D341Med (cell line): ENCODE data around the gene SCO2.
"Not testable (repeated sequence)": the region's sequence is repeated elsewhere in the genome, so short reads cannot be mapped to it uniquely, and the experiment has no call there.

Experiments used
- DNase-seq: peaks from one replicate; pipeline ENCODE4 v3.0.0; 2012; ENCODE audit warnings: low spot score

The SCO2 gene

DNA sequence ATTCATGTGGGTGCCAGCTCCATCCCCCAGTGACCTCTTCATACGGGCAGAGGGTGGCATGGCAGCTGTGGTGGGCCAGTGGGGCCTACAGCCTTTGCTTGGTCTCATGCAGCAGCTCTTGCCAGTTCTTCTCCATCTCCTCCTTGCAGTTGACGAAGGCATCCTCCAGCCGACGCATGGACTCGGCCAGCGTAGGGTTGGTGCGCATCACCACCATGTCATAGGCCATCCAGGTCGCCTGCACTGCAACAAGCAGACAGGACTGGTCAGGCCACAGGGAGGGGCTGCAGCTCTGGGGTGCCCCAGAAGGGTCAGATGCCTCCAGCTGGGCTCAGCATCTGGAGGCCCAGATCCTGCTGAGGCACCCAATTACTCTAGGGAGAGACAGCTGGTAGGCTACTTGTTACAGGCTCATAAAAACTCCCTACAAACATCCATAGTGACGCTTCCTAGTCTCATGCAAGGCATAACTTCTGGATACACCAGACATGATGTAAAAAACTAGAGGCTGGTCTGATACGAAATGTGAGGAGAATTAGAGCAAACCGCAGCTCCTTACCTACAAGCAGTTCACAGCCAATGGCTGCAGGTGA, 25.9 kb upstream of the SCO2 start:
- DNase-seq: no peak

DNA sequence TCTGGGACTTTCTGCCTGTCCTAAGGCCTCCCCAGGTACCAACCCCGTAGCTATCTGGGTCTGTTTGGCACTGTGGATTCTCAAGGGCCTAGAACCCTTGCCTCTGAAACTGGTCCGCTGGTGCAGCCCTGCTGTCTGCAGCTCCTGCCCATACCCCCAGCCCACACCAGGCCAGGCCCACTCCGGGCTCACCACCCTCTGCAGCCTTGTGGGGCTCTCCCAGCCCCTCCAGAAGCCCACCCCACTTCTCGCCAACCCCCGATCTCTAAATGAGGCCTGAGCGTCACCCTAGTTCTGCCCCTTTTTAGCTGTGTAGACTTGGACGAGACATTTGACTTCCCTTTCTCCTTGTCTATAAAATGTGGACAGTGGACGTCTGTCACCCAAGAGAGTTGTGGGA, 25.0 kb upstream of the SCO2 start:
- DNase-seq: no peak

GRCh38 chr22:50548921-50549790, 23.8 kb upstream of the SCO2 start:
- peak; percentile 29 for DNase-seq

GRCh38 chr22:50548040-50548920, 22.9 kb upstream of the SCO2 start:
- DNase-seq: peak; percentile 46

DNA sequence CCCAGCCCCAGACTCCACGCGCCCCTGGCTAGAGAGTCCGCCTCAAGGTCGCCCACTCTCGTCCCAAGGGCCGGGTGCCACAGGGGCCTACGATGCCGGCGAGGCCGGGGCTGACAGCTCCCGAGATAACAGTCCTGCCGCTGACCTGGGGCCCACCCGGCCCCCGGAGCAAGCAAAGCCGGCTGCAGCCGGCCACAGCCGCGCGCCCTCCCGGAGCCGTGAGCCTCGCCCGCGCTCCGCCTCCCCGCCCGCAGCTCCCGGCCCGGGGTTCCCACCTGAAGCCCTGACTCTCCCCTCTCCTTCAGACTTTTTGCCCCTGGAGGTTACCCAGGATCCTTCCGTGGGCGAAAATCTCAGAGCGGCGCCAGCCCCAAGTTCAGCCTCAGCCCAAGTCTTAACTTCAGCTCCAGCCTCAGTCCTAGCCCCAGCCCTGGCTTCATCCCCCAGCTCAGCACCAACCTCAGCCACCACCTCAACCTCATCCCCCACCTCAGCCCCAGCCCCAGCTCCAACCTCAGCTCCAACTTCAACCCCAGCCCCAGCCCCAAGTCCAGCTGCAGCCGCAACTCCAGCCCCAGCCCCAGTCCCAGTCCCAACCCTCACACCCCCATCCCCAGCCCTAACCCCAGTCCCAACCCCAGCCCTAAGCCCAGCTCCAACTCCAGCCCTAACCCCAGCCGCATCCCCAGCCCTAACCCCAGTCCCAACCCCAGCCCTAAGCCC, 22.0 kb upstream of the SCO2 start:
- DNase-seq: peak; percentile 29

DNA sequence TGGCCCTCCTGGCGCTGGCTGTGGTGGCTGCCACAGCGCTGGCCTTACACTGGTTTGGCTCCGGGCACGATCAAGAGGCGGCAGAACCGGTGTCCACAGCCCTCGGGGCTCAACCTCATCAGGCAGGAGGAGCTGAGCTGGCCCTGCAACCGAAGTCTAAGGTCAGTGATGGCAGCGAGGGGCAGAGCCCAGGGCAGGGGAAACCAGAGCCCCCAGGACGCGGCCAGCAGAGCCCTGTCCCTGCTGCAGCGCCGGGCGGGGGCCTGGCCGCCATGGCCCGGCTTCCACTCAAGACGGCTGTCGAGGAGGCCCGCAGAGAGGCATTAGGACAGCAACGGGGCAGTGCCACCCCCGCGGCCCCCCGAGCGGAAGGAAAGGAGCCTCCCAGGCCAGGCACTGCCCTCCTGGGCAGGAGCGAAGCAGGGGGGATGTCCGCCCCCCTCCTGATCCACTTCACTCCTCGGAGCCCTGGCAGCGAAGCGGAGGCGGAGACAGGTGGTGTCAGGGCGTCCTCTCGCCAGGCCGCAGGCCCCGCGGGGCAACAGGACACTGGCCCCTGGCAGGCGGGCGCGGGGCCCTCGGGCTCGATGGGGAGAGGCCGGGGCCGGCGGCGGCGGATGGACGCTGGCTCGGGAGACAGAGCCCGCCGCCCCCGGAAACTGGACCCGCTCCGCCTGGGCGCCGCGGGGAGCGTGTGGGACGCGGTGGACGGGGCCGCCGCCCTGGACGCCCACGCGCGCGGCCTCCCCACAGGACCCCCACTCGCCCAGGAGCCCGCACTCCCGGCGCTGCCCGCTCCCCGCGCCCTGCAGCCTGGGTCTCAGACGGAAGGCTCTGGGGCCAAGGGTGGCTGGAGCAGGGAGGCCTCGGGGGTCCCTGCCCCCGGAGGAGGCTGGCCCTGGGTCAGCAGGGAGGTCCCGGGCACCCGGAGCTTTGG, 21.2 kb upstream of the SCO2 start:
- DNase-seq: peak; percentile 47

DNA sequence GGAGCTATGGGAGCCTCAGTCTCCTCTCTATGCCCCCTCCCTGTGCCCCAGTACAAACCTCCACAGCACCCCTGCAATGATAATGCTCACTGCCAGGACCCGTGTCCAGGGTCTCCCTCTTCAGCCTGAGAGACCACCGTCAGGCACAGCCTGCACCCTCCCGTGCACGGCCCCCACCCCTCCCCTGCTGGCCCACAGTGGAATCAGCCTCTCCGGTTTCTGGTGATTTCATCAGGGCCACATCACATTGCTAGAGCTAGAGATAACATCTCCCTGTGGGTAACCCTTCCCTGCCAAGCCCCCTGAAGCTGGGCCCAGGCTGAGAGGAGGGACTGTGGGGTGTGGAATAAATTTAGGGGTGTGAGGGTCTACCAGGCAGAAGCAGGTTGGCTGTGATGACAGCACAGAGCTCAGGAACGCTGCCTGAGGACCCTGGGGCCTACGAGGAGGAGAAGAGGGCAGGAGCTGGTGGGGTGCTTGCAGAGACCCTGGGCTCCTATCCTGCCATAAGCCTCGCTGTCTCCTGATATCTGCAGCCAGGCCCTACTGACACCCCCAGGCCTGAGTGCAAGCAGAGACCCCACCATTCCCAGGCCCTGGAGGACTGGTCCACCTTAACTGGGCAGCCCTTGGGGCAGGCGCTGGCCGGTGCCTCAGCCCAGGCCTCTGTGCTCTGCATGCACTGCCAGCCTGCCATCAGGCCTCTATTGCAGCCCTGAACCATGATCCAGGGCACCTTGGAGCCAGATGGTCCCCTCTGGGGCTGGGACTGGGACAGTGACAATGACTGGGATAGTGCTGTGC, 20.3 kb upstream of the SCO2 start, which contains the start of gene KLHDC7B:
Gene KLHDC7B (plus strand): TSS at position 378 of the 804 bp plus-strand sequence. CDS start 345 bp downstream, at position 723.
- DNase-seq: peak; percentile 37

- DNase-seq: no peak
Observed at GRCh38 chr22:50544746-50545253, 19.4 kb upstream of the SCO2 start.

DNA sequence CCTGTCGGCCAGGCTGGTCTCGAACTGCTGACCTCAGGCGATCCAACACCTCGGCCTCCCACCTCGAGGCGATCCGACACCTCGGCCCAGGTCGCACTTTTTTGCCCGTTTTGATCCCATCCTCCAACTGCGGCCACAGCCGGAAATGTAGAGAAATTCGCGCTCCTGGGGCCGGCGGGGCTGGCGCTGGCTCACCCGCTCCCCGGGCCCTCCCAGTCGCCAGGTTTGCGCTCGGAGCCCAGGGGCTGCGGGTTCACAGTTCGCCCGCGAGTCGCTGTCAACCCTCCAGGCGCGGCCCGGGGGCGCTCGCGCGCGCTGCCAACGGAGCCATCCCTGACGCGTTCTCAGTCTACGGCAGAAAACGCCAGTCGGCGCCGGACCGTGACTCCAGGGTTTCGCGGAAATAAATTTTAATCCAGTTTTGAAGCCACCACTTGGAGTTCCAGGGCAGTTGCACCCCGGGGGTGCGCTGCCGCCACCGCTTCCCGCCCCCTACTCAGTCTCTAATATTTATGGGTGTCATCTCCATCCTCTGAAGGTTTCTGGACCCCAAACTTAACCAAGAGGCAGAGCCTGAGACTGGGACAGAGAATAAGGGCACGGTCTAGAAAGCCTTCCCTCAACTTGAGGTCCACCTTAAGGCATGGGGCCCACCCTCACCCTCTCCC, 18.8 kb upstream of the SCO2 start:
- DNase-seq: peak; percentile 94

DNA sequence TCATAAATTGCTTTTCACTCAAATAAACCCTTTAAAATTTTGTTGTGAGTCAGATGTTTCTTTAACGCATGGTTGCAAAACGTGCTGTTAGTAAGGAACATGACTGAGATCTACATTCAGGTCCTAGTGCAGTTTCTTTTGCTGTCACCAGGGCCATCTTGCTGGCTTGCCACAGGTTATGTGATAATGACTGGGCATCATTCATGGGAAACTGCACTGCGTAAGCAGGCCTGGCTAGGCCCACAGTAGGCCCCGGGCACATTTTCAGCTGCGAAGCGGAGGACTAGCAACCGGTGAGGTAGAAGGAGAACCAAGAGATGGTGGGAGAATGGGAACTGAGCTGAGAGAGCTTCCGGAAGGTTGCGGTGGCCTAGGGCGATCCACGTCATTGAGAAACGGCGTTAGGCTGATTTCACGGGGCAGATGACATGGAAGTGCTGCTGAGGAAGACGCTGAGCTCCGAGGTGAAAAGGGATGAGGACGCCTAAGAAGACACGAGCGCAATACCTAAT, 17.1 kb upstream of the SCO2 start:
- no peak for DNase-seq

GRCh38 chr22:50541667-50542026, 16.2 kb upstream of the SCO2 start:
- not testable (repeated sequence) for DNase-seq

- no peak for DNase-seq
Observed at GRCh38 chr22:50540381-50540780, 15.0 kb upstream of the SCO2 start.

GRCh38 chr22:50537765-50538164, 12.4 kb upstream of the SCO2 start:
- DNase-seq: peak; percentile 18

DNA sequence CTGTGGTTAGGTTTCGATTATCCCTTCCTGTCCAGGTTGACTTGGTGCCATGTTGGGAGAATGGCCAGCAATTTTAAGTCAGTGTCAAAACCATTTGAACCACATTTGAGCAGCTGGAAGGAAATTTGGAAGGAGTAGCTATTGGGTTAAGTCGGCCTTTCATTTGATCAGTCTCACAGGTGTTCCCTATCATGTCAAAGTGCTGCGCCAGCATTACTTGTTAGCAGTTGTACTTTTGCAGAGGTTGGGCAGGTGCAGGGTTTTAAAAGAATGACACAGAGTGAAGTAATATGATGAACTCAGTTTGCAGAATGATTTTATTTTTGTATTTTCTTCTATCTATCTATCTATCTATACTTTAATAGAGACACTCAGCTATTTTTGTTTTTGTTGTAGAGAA, 10.8 kb upstream of the SCO2 start:
- no peak for DNase-seq

DNA sequence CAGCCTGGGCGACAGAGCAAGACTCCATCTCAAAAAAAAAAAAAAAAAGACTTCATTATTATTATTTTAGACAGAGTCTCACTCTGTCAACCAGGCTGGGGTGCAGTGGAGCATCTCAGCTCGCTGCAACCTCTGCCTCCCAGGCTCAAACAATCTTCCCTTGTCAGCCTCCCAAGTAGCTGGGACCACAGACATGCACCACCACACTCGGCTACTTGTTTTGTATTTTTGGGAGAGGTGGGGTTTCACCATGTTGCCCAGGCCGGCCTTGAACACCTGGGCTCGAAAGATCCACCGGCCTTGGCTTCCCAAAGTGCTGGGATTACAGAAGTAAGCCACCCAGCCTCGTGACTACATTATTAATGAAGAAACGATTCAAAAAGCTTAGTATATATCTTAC, 9.7 kb upstream of the SCO2 start:
- DNase-seq: no peak

DNA sequence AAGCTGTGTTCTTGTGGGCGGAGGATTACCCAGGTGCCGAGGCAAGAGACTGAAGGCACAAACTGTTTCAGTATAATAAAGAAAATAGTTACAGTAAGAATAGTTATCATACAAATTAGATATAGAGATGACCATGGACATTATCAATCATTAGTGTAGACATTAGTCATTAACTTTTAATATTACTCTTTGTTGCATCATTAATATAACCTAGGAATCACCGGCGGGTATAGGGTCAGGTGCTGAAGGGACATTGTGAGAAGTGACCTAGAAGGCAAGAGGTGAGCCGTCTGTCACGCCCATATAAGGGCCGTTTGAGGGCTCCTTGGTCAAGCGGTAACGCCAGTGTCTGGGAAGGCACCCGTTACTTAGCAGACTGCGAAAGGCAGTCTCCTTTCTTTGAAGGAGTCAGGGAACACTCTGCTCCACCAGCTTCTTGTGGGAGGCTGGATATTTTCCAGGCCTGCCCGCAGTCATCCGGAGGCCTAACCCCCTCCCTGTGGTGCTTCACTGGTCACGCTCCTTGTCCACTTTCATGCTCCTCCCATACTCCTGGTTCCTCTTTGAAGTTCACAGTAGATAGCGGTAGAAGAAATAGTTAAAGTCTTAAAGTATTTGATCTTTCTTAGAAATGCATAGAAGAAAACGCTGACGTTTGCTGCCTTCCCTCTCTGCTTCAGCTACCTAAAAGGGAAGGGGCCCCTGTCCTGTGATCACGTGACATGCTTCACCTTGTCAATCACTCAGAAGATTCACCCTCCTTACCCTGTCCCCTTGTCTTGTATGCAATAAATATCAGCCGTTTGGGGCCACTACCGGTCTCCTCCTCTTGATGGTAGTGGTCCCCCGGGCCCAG, 8.7 kb upstream of the SCO2 start:
- not testable (repeated sequence) for DNase-seq

GRCh38 chr22:50532824-50533796, 7.7 kb upstream of the SCO2 start:
- DNase-seq: no peak
